ENCODE results near the gene MALAT1.
"Not testable (repeated sequence)": the region's sequence is repeated elsewhere in the genome, so short reads cannot be mapped to it uniquely, and the experiment has no call there.

Gene MALAT1

DNA sequence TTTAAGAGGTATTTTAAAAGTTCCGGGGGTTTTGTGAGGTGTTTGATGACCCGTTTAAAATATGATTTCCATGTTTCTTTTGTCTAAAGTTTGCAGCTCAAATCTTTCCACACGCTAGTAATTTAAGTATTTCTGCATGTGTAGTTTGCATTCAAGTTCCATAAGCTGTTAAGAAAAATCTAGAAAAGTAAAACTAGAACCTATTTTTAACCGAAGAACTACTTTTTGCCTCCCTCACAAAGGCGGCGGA is 193 bp upstream of the MALAT1 start:
- DNase-seq (ENCODE audit: low spot score): no peak

DNA sequence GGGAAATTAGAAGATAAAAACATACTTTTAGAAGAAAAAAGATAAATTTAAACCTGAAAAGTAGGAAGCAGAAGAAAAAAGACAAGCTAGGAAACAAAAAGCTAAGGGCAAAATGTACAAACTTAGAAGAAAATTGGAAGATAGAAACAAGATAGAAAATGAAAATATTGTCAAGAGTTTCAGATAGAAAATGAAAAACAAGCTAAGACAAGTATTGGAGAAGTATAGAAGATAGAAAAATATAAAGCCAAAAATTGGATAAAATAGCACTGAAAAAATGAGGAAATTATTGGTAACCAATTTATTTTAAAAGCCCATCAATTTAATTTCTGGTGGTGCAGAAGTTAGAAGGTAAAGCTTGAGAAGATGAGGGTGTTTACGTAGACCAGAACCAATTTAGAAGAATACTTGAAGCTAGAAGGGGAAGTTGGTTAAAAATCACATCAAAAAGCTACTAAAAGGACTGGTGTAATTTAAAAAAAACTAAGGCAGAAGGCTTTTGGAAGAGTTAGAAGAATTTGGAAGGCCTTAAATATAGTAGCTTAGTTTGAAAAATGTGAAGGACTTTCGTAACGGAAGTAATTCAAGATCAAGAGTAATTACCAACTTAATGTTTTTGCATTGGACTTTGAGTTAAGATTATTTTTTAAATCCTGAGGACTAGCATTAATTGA is 1.0 kb downstream of the MALAT1 start:
- DNase-seq (ENCODE audit: low spot score): no peak

DNA sequence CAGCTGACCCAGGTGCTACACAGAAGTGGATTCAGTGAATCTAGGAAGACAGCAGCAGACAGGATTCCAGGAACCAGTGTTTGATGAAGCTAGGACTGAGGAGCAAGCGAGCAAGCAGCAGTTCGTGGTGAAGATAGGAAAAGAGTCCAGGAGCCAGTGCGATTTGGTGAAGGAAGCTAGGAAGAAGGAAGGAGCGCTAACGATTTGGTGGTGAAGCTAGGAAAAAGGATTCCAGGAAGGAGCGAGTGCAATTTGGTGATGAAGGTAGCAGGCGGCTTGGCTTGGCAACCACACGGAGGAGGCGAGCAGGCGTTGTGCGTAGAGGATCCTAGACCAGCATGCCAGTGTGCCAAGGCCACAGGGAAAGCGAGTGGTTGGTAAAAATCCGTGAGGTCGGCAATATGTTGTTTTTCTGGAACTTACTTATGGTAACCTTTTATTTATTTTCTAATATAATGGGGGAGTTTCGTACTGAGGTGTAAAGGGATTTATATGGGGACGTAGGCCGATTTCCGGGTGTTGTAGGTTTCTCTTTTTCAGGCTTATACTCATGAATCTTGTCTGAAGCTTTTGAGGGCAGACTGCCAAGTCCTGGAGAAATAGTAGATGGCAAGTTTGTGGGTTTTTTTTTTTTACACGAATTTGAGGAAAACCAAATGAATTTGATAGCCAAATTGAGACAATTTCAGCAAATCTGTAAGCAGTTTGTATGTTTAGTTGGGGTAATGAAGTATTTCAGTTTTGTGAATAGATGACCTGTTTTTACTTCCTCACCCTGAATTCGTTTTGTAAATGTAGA is 1.7 kb downstream of the MALAT1 start:
- DNase-seq (ENCODE audit: low spot score): peak; percentile 78

DNA sequence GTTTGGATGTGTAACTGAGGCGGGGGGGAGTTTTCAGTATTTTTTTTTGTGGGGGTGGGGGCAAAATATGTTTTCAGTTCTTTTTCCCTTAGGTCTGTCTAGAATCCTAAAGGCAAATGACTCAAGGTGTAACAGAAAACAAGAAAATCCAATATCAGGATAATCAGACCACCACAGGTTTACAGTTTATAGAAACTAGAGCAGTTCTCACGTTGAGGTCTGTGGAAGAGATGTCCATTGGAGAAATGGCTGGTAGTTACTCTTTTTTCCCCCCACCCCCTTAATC is 2.3 kb downstream of the MALAT1 start:
- no peak for DNase-seq (ENCODE audit: low spot score)

DNA sequence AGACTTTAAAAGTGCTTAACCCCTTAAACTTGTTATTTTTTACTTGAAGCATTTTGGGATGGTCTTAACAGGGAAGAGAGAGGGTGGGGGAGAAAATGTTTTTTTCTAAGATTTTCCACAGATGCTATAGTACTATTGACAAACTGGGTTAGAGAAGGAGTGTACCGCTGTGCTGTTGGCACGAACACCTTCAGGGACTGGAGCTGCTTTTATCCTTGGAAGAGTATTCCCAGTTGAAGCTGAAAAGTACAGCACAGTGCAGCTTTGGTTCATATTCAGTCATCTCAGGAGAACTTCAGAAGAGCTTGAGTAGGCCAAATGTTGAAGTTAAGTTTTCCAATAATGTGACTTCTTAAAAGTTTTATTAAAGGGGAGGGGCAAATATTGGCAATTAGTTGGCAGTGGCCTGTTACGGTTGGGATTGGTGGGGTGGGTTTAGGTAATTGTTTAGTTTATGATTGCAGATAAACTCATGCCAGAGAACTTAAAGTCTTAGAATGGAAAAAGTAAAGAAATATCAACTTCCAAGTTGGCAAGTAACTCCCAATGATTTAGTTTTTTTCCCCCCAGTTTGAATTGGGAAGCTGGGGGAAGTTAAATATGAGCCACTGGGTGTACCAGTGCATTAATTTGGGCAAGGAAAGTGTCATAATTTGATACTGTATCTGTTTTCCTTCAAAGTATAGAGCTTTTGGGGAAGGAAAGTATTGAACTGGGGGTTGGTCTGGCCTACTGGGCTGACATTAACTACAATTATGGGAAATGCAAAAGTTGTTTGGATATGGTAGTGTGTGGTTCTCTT is 2.8 kb downstream of the MALAT1 start:
- no peak for DNase-seq (ENCODE audit: low spot score)

DNA sequence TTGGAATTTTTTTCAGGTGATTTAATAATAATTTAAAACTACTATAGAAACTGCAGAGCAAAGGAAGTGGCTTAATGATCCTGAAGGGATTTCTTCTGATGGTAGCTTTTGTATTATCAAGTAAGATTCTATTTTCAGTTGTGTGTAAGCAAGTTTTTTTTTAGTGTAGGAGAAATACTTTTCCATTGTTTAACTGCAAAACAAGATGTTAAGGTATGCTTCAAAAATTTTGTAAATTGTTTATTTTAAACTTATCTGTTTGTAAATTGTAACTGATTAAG is 3.4 kb downstream of the MALAT1 start:
- no peak for DNase-seq (ENCODE audit: low spot score)

DNA sequence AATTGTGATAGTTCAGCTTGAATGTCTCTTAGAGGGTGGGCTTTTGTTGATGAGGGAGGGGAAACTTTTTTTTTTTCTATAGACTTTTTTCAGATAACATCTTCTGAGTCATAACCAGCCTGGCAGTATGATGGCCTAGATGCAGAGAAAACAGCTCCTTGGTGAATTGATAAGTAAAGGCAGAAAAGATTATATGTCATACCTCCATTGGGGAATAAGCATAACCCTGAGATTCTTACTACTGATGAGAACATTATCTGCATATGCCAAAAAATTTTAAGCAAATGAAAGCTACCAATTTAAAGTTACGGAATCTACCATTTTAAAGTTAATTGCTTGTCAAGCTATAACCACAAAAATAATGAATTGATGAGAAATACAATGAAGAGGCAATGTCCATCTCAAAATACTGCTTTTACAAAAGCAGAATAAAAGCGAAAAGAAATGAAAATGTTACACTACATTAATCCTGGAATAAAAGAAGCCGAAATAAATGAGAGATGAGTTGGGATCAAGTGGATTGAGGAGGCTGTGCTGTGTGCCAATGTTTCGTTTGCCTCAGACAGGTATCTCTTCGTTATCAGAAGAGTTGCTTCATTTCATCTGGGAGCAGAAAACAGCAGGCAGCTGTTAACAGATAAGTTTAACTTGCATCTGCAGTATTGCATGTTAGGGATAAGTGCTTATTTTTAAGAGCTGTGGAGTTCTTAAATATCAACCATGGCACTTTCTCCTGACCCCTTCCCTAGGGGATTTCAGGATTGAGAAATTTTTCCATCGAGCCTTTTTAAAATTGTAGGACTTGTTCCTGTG is 3.9 kb downstream of the MALAT1 start:
- DNase-seq (ENCODE audit: low spot score): no peak

DNA sequence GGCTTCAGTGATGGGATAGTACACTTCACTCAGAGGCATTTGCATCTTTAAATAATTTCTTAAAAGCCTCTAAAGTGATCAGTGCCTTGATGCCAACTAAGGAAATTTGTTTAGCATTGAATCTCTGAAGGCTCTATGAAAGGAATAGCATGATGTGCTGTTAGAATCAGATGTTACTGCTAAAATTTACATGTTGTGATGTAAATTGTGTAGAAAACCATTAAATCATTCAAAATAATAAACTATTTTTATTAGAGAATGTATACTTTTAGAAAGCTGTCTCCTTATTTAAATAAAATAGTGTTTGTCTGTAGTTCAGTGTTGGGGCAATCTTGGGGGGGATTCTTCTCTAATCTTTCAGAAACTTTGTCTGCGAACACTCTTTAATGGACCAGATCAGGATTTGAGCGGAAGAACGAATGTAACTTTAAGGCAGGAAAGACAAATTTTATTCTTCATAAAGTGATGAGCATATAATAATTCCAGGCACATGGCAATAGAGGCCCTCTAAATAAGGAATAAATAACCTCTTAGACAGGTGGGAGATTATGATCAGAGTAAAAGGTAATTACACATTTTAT is 4.6 kb downstream of the MALAT1 start:
- no peak for DNase-seq (ENCODE audit: low spot score)

DNA sequence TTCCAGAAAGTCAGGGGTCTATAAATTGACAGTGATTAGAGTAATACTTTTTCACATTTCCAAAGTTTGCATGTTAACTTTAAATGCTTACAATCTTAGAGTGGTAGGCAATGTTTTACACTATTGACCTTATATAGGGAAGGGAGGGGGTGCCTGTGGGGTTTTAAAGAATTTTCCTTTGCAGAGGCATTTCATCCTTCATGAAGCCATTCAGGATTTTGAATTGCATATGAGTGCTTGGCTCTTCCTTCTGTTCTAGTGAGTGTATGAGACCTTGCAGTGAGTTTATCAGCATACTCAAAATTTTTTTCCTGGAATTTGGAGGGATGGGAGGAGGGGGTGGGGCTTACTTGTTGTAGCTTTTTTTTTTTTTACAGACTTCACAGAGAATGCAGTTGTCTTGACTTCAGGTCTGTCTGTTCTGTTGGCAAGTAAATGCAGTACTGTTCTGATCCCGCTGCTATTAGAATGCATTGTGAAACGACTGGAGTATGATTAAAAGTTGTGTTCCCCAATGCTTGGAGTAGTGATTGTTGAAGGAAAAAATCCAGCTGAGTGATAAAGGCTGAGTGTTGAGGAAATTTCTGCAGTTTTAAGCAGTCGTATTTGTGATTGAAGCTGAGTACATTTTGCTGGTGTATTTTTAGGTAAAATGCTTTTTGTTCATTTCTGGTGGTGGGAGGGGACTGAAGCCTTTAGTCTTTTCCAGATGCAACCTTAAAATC is 5.3 kb downstream of the MALAT1 start:
- no peak for DNase-seq (ENCODE audit: low spot score)

DNA sequence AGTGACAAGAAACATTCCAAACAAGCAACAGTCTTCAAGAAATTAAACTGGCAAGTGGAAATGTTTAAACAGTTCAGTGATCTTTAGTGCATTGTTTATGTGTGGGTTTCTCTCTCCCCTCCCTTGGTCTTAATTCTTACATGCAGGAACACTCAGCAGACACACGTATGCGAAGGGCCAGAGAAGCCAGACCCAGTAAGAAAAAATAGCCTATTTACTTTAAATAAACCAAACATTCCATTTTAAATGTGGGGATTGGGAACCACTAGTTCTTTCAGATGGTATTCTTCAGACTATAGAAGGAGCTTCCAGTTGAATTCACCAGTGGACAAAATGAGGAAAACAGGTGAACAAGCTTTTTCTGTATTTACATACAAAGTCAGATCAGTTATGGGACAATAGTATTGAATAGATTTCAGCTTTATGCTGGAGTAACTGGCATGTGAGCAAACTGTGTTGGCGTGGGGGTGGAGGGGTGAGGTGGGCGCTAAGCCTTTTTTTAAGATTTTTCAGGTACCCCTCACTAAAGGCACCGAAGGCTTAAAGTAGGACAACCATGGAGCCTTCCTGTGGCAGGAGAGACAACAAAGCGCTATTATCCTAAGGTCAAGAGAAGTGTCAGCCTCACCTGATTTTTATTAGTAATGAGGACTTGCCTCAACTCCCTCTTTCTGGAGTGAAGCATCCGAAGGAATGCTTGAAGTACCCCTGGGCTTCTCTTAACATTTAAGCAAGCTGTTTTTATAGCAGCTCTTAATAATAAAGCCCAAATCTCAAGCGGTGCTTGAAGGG is 6.0 kb downstream of the MALAT1 start:
- DNase-seq (ENCODE audit: low spot score): no peak

DNA sequence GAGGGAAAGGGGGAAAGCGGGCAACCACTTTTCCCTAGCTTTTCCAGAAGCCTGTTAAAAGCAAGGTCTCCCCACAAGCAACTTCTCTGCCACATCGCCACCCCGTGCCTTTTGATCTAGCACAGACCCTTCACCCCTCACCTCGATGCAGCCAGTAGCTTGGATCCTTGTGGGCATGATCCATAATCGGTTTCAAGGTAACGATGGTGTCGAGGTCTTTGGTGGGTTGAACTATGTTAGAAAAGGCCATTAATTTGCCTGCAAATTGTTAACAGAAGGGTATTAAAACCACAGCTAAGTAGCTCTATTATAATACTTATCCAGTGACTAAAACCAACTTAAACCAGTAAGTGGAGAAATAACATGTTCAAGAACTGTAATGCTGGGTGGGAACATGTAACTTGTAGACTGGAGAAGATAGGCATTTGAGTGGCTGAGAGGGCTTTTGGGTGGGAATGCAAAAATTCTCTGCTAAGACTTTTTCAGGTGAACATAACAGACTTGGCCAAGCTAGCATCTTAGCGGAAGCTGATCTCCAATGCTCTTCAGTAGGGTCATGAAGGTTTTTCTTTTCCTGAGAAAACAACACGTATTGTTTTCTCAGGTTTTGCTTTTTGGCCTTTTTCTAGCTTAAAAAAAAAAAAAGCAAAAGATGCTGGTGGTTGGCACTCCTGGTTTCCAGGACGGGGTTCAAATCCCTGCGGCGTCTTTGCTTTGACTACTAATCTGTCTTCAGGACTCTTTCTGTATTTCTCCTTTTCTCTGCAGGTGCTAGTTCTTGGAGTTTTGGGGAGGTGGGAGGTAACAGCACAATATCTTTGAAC is 6.8 kb downstream of the MALAT1 start:
- DNase-seq (ENCODE audit: low spot score): no peak

DNA sequence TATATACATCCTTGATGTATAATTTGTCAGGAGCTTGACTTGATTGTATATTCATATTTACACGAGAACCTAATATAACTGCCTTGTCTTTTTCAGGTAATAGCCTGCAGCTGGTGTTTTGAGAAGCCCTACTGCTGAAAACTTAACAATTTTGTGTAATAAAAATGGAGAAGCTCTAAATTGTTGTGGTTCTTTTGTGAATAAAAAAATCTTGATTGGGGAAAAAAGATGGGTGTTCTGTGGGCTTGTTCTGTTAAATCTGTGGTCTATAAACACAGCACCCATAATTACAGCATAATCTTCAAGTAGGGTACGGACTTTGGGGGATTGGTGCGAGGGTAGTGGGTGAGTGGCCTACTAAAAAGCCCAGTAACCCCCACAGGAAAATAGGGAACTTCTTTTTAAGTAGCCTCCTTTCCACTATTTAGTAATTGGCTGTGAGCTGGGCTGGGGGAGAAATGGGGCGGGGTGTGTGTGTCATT is 7.5 kb downstream of the MALAT1 start:
- no peak for DNase-seq (ENCODE audit: low spot score)

DNA sequence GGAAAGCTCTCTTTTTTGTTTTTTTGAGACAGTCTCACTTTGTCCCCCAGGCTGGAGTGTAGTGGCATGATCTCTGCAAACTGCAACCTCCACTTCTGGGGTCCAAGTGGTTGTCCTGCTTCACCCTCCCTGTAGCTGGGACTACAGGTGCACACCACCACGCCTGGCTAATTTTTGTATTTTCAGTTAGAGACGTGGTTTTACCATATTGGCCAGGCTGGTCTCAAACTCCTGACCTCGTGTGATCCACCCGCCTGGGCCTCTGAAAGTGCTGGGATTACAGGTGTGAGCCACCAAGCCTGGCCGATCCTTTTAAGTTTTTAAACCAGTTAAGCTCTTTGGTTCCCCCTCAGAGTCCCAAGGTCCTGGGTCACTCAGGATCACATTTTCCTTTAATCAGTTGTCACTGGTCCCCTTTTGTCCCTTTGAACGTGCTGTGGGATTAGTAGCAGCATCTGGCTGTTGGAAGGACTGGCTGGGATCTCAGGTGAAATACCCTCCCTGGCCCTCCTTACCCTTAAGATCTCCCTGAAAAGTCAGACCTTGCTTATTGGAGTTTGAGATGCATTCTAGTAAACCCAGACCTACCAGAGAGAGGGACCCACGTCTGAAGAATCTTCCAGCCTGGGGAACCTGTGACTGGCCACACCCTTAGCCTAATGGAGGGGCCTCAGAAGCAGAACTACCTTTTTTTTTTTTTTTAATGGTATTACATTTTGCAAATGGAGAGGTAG is 8.1 kb downstream of the MALAT1 start:
- DNase-seq (ENCODE audit: low spot score): no peak

DNA sequence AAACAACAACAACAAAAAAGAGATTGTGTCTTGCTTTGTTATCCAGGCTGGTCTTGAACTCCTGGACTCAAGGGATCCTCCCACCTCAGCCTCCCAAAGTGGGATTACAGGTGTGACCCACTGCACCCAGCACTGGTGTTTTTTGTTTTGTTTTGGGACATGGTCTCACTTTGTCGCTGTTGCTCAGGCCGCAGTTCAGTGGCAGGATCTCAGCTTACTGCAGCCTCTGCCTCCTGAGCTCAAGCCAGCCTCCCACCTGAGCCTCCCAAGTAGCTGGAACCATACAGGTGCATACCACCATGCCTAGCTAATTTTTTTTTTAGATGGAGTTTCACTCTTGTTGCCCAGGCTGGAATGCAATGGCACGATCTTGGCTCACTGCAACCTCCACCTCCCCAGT is 13.5 kb downstream of the MALAT1 start:
- not testable (repeated sequence) for DNase-seq (ENCODE audit: low spot score)

DNA sequence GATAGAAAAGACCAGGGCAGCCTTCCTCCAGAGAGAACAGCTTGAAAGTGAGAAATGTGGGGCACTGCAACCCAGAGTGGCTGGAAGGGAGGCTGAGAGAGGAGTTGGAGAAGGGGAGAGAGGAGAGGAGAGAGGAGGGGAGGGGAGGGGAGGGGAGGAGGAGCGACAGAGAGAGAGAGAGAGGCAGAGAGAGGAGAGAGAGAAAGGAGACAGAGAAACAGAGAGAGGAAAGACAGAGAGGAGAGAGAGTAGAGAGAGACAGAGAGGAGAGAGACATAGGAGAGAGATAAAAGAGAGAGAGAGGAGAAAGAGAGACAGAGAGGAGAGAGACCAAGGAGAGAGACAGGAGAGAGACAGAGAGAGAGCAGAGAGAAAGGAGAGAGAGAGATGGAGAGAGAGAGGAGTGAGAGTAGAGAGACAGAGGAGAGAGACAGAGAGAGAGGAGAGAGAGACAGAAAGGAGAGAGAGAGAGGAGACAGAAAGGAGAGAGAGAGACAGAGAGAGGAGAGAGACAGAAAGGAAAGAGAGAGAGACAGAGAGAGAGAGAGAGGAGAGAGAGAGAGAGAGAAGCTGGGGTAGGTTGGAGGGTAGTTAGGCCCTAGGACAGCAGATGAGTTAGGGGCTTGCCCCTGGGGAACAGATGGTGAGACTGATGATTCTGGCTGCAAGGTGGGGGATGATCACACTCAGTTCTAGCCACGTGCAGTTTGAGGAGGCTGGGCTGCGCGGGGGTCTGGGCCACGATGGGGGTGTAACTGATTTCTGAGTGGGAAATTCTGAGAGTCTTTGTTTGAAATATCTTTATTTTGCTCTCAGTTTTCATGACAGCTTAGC is 17.5 kb downstream of the MALAT1 start:
- DNase-seq (ENCODE audit: low spot score): no peak

DNA sequence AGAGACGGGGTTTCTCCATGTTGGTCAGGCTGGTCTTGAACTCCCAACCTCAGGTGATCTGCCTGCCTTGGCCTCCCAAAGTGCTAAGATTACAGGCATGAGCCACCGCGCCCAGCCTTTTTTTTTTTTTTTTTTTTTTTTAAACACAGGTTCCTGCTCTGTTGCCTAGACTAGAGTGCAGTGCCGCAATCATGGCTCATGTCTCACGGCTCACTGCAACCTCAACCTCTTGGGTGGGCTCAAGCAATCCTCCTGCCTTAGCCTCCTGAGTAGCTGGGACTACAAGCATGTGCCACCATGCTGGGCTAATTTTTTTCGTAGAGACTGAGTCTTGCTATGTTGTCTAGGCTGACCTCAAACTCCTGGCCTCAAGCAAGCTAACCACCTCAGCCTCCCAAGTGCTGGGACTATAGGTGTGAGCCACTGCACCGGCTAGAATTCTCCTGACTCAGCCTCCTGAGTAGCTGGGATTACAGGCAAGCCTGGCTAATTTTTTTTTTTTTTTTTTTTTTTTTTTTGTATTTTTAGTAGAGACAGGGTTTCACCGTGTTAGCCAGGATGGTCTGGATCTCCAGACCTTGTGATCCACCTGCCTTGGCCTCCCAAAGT is 20.2 kb downstream of the MALAT1 start:
- not testable (repeated sequence) for DNase-seq (ENCODE audit: low spot score)

DNA sequence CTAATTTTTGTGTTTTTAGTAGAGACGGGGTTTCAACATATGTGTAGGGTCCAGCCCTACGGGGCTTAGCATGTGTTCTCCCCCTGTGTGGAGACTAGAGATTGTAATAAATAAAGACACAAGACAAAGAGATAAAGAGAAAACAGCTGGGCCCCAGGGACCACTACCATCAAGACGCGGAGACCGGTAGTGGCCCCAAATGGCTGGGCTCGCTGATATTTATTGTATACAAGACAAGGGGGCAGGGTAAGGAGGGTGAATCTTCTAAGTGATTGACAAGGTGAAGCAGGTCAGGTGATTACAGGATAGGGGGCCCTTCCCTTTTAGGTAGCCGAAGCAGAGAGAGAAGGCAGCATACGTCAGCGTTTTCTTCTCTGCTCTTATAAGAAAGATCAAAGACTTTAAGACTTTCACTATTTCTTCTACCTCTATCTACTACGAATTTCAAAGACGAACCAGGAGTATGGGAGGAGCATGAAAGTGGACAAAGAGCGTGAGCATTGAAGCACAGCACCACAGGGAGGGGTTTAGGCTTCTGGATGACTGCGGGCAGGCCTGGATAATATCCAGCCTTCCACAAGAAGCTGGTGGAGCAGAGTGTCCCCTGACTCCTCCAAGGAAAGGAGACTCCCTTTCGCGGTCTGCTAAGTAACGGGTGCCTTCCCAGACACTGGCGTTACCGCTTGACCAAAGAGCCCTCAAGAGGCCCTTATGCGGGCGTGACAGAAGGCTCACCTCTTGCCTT is 23.1 kb downstream of the MALAT1 start:
- DNase-seq (ENCODE audit: low spot score): not testable (repeated sequence)
